DMS53 treated with DMSO at 0.1 percent for 48 hours (cell line): ENCODE data around the gene COG6.

Experiments
- DNase-seq: peaks from one replicate; lab custom pipeline; 2025; ENCODE audit not compliant: unreplicated experiment; lab: John Stamatoyannopoulos, UW

The COG6 gene

DNA sequence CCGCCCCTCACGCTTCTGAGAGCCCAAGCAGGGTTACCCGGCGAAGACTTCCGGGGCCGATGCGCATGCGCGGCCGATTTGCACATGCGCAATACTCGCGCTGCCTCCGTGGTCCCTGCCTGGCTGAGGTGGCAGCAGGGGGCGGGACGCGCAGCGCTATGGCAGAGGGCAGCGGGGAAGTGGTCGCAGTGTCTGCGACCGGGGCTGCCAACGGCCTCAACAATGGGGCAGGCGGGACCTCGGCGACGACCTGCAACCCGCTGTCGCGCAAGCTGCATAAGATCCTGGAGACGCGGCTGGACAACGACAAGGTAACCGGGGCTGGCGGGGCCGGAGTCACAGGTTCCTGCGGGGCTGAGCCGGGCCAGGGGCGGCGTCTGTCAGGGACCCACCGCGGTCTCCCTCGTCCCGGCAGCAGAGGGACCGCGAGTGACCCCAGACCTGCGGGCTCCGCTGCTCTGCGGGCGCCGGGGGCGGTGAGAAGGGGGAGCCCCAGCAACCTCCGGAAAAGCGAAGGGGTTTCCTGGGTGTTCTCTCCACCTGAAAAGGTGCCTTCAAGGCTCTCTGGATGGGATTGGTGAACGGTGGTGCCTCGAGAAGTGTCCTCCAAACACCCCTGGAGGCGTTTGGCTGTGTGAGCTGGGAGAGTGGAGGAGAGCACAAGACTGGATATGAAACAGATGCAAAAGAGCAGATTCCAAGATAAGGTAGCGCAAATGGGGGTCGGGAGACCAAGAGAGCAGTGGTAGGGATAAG lies at the start of gene COG6:
Gene COG6, plus strand, starts transcription at position 94 of the 756 bp plus-strand sequence. Its CDS starts 65 bp downstream, at position 159.
- peak; percentile 68 for DNase-seq

GRCh38 chr13:39605677-39606320 lies 49.7 kb upstream of the COG6 start:
- DNase-seq = no peak

DNA sequence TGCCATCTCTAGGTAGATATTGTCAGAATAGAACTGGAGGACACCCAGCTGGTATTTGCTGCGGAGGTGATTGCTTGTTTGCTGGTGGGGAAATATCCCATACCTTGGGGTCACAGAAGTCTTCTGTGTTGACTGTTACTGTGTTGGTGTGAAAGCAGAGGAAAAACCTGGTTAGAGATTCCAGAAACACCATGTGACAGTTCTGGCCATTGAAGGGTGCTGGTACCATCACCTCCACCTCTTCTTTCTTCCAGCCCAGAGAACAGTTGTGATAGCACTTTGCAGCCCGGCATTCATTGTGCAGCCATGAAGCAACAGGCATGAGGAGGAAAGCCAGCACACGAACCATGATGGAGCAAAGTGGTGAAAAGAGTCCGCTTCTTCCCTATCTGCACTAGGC lies 47.6 kb upstream of the COG6 start:
- no peak for DNase-seq

DNA sequence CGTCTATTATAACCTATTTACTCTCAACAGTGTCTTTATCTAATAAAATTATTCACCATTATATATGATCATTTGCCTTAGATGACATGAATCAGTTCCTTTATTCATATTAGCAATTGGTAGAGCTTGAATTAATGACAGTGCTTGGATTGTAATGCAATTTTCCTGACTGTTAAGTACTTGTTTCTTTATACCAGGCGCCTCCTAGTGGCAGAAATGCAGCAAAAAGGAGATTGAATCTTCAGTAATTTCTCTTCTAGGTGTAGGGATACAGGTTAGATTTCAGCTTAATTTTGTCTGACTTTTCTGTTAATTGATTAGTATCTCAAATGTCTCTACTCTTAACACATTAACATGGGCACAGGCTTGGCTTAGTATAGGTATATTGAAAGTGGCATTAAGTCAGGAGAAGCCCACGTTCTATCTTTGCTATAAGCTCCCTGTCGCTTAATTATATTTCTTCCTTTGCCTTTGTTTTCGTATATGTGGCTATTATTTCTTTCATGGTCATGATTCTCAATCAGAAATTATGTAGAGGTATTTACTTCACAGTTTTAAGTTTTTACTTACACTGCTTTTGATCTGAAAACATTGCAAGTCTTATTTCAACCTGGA lies 43.3 kb upstream of the COG6 start:
- DNase-seq = peak; percentile 71

DNA sequence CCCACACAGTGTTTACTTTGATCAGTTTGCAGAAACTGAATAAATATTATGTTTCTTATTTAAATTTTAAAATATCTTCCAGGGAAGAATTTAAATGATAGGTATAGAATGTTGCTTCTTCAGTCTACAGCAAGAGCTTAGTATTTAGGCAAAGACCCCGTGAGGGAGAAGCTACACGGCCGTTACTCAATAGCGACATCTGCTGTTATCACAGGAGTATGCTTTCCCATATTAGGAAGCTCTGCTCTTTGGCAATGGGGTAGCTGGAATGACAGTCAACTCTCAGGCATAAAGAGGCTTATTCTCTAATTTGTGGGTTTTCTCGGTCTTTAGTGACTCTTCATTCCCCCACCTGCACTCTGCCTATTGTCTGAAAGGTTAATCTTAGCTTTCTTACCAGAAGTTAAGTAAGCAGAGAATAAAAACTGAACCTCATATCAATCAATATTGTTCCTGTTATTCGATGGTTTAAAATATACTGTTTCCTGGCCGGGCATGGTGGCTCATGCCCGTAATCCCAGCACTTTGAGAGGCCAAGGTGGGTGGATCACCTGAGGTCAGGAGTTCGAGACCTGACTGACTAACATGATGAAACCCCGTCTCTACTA lies 39.3 kb upstream of the COG6 start:
- peak; percentile 75 for DNase-seq

DNA sequence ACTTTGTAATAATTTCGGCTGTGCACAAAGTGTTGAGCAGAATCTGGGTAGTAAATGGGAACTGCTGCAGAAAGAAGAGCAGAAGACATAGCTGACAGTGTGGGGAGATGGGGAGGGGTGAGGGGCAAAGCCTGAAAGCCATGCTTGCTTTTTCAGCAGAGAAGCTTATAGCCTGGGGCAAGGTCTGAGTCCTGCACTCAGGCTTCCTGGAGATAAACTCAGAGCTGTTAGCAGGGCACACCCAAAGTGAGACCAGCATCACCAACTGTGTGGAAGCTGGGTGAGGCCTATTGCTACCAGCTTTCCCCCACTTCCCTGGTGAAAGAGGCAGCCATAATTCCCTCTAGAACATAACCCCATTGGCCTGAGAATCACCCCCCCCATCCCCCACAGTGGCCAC lies 36.9 kb upstream of the COG6 start:
- no peak for DNase-seq

- no peak for DNase-seq
Measured at GRCh38 chr13:39623466-39623865, 32.0 kb upstream of the COG6 start.

DNA sequence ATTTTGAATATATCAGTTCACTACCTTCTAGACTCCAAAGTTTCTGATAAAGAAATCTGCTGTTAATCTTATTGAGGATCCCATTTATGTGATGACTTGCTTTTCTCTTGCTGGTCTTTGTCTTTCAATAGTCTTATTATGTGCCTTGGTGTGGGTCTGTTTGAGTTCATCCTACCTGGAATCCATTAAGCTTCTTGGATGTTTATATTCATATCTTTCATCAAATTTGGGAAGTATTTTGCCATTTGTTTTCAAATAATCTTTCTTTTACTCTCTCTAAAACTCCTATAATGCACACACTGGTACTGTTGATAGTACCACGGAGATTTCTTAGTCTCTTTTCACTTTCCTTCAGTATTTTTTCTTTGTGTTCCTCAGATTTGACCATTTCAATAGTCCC lies 24.2 kb upstream of the COG6 start:
- DNase-seq = no peak

GRCh38 chr13:39632994-39633393 lies 22.5 kb upstream of the COG6 start:
- no peak for DNase-seq

DNA sequence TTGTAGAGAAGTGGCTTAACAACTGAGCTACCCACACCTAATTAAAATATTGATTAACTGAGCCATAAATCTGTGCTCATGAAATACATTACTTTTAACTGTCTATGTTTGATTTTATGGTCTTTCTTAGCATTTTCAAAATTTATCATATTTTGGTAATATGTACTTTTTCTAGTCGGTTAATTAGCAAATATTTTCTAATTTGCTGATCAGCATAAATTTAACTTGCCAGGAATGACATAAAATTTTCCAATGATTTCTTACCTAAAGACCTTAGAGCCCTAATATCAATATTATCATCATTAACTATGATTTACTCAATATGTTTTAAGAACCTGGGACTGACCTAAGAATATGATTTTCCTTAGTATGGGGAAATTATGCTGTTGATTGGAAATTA lies 19.9 kb upstream of the COG6 start:
- DNase-seq = no peak

DNA sequence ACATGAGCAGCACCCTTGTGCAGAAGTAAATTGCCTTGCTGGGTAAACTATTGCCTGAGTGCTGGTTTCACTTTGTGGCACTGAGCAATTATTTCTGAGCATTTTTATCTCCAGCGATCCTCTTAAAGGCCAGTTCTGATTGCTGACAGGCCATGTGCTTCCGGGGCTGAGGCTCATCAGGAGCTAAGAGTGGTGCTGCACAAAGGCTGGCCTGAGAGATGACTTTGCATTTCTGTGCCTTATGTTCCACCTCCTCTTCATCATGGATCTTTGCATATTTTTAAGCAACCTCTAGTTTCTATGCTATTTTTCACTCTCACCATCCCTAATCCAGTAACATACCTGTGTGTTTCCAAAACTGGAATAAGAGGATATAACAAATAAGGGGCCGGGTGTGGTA lies 17.6 kb upstream of the COG6 start:
- no peak for DNase-seq

DNA sequence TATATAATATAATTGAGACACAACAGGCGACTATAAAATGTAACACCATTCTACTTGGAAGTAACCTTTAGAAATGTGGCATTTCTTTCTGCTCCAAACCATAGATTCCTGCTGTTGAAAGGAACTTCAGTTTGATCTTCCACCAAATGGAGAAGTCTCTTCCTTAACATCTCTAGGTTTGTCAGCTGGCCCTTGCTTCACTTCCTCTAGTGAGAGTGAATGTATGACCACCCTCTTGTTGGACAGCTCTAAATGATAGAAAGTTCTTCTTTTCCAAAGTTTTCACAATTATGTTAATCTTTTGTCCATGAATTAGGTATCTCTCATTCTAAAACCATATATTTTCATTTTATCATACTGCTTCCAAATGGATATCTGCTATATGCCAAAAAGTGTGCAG lies 13.8 kb upstream of the COG6 start:
- no peak for DNase-seq

GRCh38 chr13:39646122-39646521 lies 9.3 kb upstream of the COG6 start:
- DNase-seq = no peak

DNA sequence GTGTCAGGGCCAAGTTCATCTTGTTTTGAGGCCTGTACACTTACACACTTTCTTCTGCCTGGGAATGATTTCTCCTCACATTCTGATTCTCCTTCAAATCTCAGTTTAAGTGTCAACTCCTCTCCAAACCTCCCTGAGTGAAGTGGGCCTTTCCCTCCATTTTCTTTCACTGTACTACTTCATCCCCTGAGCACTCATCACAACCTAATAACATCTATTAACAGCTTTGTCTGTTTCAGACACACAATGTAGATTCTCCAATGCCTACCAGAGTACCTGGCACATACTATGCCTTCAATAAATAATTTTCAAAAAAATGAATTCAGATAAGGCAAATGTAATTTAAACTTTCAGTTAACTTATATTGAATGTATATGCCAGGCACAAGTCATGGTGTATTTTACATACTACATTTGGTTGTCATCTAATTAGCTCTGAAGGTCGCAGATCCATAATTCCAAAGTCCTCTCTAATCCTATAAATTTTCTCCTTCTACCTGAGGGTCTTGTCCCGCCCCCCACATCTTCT lies 357 bp upstream of the COG6 start:
- DNase-seq = no peak

DNA sequence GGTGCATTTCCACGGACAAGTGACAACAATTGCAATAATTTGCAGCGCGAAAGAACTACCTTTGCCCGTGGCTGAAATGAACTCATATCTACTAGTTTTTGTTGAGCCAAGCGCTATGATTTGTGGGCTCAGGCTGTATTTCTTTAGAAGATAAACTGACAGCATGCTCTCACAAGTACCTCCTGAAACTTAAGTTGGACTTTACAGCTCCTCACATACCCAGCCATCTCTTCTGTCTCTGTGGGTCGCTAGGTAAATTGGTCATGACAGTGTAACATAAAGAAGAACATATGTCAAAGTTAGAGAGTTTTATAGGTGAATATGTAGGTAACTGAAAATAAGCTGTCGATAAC lies 839 bp downstream of the COG6 start:
- no peak for DNase-seq

DNA sequence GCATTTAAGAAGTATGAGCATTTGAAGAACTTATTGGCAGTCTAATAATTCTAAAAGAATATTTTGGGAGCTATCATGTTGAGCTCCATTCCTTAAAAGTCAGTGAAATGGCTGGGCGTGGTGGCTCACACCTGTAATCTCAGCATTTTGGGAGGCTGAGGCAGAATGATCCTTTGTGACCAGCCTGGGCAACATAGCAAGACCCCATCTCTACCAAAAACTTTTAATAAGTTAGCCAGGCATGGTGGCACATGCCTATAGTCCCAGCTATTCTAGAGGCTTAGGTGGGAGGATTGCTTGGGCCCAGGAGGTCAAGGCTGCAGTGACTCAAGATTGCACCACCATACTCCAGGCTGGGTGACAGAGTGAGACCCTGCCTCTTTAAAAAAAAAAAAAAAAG lies 8.0 kb downstream of the COG6 start:
- DNase-seq = no peak

DNA sequence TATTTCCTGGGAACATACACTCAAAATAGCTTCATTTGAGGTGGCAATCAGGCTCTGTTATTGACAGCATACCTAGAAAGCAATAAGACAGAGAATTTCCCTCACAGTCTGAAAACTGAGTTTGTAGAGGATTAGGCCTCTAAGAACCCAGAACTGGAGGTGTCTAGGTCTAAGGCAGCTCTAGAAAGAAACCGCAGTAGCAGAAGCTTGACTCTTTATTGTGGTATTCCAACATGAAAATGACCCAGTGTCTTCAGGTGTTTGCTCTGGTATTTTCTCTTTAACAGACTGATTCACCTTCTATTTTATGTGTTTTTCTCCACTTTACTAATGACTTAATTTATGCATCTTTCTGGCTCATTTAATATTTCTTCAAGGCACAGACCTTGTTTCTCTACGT lies 8.5 kb downstream of the COG6 start:
- DNase-seq = no peak

- DNase-seq = no peak
Measured at GRCh38 chr13:39665763-39666162, 10.3 kb downstream of the COG6 start.

- DNase-seq = no peak
Measured at GRCh38 chr13:39670445-39670844, 15.0 kb downstream of the COG6 start.

DNA sequence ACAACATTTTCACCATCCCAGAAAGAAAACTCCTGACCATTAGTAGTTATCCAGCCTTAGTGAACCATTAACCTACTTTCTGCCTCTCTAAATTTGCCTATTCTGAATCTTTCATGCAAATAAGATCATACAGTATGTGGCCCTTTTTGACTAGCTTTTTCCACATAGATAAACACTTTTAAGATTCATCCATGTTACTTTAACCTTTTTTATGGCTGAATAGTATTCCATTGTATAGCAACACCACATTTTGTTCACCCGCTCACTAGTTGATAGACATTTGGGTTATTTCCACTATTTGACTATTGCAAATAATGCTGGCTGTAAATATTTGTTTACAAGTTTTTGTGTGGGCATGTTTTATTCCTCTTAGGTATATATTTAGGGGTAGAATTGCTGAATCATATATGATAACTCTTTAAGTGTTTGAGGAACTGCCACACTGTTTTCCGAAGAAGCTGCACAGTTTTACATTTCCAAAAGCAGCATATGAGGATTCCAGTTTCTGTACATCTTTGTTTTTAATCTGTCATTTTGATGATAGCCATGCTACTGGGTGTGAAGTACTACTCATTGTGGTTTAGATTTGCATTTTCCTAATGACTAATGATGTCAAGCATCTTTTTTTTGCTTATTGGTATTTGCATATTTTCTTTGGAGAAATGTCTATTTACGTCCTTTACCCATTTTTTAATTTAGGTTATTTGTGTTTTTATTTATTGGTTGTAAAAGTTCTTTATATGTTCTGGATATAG lies 17.1 kb downstream of the COG6 start:
- no peak for DNase-seq

GRCh38 chr13:39675904-39676303 lies 20.4 kb downstream of the COG6 start:
- DNase-seq = no peak
